ENCODE measurements around the gene DNAJC8. TPM values are rescaled to one million over a fixed set of nuclear protein-coding genes. Genes with fewer than 3 reads are reported as not detected.

DNAJC8 gene
- total and polyA plus RNA-seq, 2 of the 8 experiments (the other 6 are each of a cell fraction or from before 2014, with no cell fraction given), result 116 to 134 TPM

DNA sequence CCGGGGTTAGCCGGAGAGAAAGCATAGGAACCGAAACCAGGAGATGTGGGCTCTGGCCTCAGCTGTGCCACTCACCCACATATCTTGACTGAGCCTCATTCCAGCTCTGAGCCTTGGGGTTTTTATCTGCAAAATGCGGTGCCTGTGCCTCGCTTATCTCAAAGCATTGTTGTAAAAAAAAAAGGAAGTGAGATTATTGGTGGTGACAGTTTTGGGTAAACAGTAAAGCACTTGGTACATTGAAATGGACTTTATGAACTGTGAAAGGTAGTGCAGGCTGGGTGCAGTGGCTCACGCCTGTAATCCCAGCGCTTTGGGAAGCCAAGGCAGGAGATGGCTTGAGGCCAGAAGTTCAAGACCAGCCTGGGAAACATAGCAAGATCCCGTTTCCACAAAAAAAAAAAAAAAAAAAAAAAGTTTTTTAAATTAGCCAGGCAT is 60.1 kb downstream of the DNAJC8 start:
- Histone ChIP-seq H2BK120ac (replicated peaks; ENCODE audit: low read depth, low read length) (no peak overlapping the region), H2BK5ac (ENCODE audit: low read depth, low read length) (no peak overlapping the region), H2BK20ac (ENCODE audit: low read length) (no peak overlapping the region), H3K23ac (ENCODE audit: insufficient read length) (no peak overlapping the region), H2AFZ (ENCODE audit: low read length) (no peak overlapping the region; the same call in 1 of the 2 replicates), H3K79me2 (ENCODE audit: control insufficient read depth in 1 of 2, insufficient read depth in 2 of 2, low read length in 2 of 2) (no peaks in the 10 kb centered on the region), H2BK12ac (ENCODE audit: low read depth, low read length) (no peak overlapping the region), H4K91ac (replicated peaks; ENCODE audit: insufficient read length, low read length) (no peak overlapping the region), H3K27ac (ENCODE audit: low read depth, low read length) (no peak overlapping the region), H2AK5ac (ENCODE audit: low read depth, low read length) (no peak overlapping the region), H3K4me1 (replicated peaks in 1 of 4; ENCODE audit: control insufficient read depth in 3 of 4, insufficient read depth in 4 of 4, low read length in 3 of 4) (peaks cover 0 to 3% (median 0%) of the 10 kb centered on the region in 4 experiments; a peak in 1 of 7 replicates), H3K4me2 (ENCODE audit: insufficient read depth in 1 of 2, low read depth in 2 of 2, low read length in 2 of 2) (no peak overlapping the region), H2BK15ac (ENCODE audit: low read length) (no peak overlapping the region), H3K36me3 (ENCODE audit: control insufficient read depth in 2 of 4, insufficient read depth in 4 of 4, low read length in 3 of 4) (no peaks in the 10 kb centered on the region), H3K14ac (ENCODE audit: insufficient read length) (no peak overlapping the region), H3K4ac (replicated peaks; ENCODE audit: insufficient read length, low read depth, low read length) (no peak overlapping the region), H3K79me1 (ENCODE audit: low read depth, low read length) (no peaks in the 10 kb centered on the region), H3K18ac (ENCODE audit: extremely low read depth, low read length) (no peak overlapping the region; the same call in 1 of the 2 replicates), H3K9ac (replicated peaks in 1 of 4; ENCODE audit: extremely low read depth in 1 of 4, low read depth in 3 of 4, low read length in 3 of 4) (no peak overlapping the region), H4K20me1 (replicated peaks in 1 of 2; ENCODE audit: control insufficient read depth in 1 of 2, insufficient read depth in 2 of 2, low read length in 2 of 2) (no peaks in the 10 kb centered on the region), H3K9me3 (ENCODE audit: insufficient read depth in 2 of 2, low read depth in 1 of 2, low read length in 1 of 2) (no peaks in the 10 kb centered on the region), H3K23me2 (ENCODE audit: low read depth, low read length) (no peaks in the 10 kb centered on the region), H4K8ac (ENCODE audit: extremely low read depth, insufficient read depth, low read length) (no peak overlapping the region), H3K27me3 (replicated peaks in 1 of 4; ENCODE audit: control insufficient read depth in 3 of 4, extremely low read depth in 1 of 4, insufficient read depth in 3 of 4, low read length in 3 of 4) (no peaks in the 10 kb centered on the region), H3K56ac (replicated peaks; ENCODE audit: insufficient read length, low read depth, low read length) (no peak overlapping the region), H4K5ac (ENCODE audit: insufficient read length, low read depth, low read length) (no peak overlapping the region), H3K4me3 (ENCODE audit: extremely low read depth in 1 of 4, insufficient read depth in 2 of 4, low read depth in 3 of 4, low read length in 4 of 4) (no peak overlapping the region)
- POLR2A ChIA-PET (ENCODE audit: partially characterized antibody), result no interaction called here
- DNase-seq (ENCODE audit: low read depth in 1 of 2, low spot score in 2 of 2) (no peak), FAIRE-seq (no peak)
- 91% methylated on average over 8 of the region's 8 CpGs; no CpG with 5 or more reads in 1 of the 2 experiments for WGBS, 2 experiments (ENCODE audit: extremely low coverage in 1 of 2, insufficient coverage in 1 of 2, insufficient read length in 1 of 2, insufficient replicate concordance in 2 of 2, low coverage in 1 of 2, low lambda C conversion rate in 2 of 2, missing lambda C conversion rate in 1 of 2)
- CTCF ChIA-PET (ENCODE audit: partially characterized antibody), result interaction anchor here (1.3 to 4.0 kb wide), 3 partner anchors 52 to 81 kb away, joined by 3 to 9 read pairs (median 3); no protein-coding TSS in a partner anchor
- no peak for TF ChIP-seq HDAC2 (IDR thresholded peaks at IDR 0.05; ENCODE audit: borderline replicate concordance in 1 of 2, low read depth in 2 of 2, low read length in 2 of 2)
- TF ChIP-seq TBP (IDR thresholded peaks at IDR 0.05; ENCODE audit: low read depth, low read length), result no peak
- no peak for TF ChIP-seq ASH2L (IDR thresholded peaks at IDR 0.05; ENCODE audit: low read length)
- TF ChIP-seq CREB1 (IDR thresholded peaks at IDR 0.05), result no peak
- no peak for TF ChIP-seq KDM4A (IDR thresholded peaks at IDR 0.05; ENCODE audit: low read depth, low read length, severe bottlenecking)
- no peak for TF ChIP-seq SRF (IDR thresholded peaks at IDR 0.05; ENCODE audit: low read depth, low read length)
- TF ChIP-seq KDM5A (IDR thresholded peaks at IDR 0.05; ENCODE audit: low read length), result no peak
- no peak for TF ChIP-seq SIRT6 (IDR thresholded peaks at IDR 0.05; ENCODE audit: low read length)
- no peak for TF ChIP-seq SAP30 (IDR thresholded peaks at IDR 0.05; ENCODE audit: insufficient read depth, insufficient replicate concordance, low read length)
- no peak for TF ChIP-seq EZH2 (IDR thresholded peaks at IDR 0.05; ENCODE audit: low read depth, low read length, severe bottlenecking)
- no peak for TF ChIP-seq TEAD4 (IDR thresholded peaks at IDR 0.05; ENCODE audit: low read depth, low read length)
- TF ChIP-seq CBX5 (IDR thresholded peaks at IDR 0.05; ENCODE audit: low read depth, low read length), result no peak
- no peak for TF ChIP-seq BACH1 (IDR thresholded peaks at IDR 0.05; ENCODE audit: low read length)
- no peak for TF ChIP-seq PHF8 (conservative IDR thresholded peaks at IDR 0.05; ENCODE audit: low read depth, low read length)
- TF ChIP-seq EP300 (IDR thresholded peaks at IDR 0.05; ENCODE audit: borderline replicate concordance in 1 of 2, low read depth in 2 of 2, low read length in 2 of 2), result no peak
